ENCODE measurements around the gene ROR1.

ROR1 gene

GRCh38 chr1:64036549-64036948 is 262.7 kb downstream of the ROR1 start:
- Histone ChIP-seq H3K4me3 (ENCODE audit: low read depth, low read length) (no peak overlapping the region), H3K4me1 (ENCODE audit: control insufficient read depth, insufficient read depth, low read length) (peaks cover 27% of the 10 kb centered on the region), H3K27ac (ENCODE audit: extremely low read depth, low read depth, low read length) (no peak overlapping the region), H3K9me3 (ENCODE audit: control insufficient read depth, insufficient read depth, low read depth, low read length) (no peaks in the 10 kb centered on the region), H3K36me3 (ENCODE audit: control insufficient read depth in 2 of 2, insufficient read depth in 1 of 2, low read length in 2 of 2) (no peaks in the 10 kb centered on the region)
- ChIA-PET CTCF (no interaction called here), POLR2A (no interaction called here)
- TF ChIP-seq ZNF626 (tag by site-specific recombination; IDR thresholded peaks at IDR 0.05) (no peak), RBAK (tag by site-specific recombination; IDR thresholded peaks at IDR 0.05) (peak; percentile 93)

GRCh38 chr1:64038119-64038518 is 264.3 kb downstream of the ROR1 start:
- CTCF ChIA-PET: interaction anchor here (0.7 to 2.1 kb wide), 3 partner anchors 208 to 857 kb away, joined by 3 to 5 read pairs (median 4); no protein-coding TSS in a partner anchor

More at GRCh38 chr1:64038119-64038518, 264.3 kb downstream of the ROR1 start:
- TF ChIP-seq ZEB2 (tag by site-specific recombination; IDR thresholded peaks at IDR 0.05) (no peak), REST (tag by site-specific recombination; IDR thresholded peaks at IDR 0.05) (no peak), WT1 (tag by site-specific recombination; IDR thresholded peaks at IDR 0.05) (no peak), ZNF692 (tag by site-specific recombination; IDR thresholded peaks at IDR 0.05) (no peak), ZNF544 (tag by site-specific recombination; IDR thresholded peaks at IDR 0.05) (no peak), ZNF48 (tag by site-specific recombination; IDR thresholded peaks at IDR 0.05) (no peak), PATZ1 (tag by site-specific recombination; IDR thresholded peaks at IDR 0.05) (no peak), ZSCAN23 (tag by site-specific recombination; IDR thresholded peaks at IDR 0.05) (no peak), ZNF292 (tag by site-specific recombination; IDR thresholded peaks at IDR 0.05; ENCODE audit: borderline replicate concordance, low read depth) (no peak), ZNF747 (tag by site-specific recombination; IDR thresholded peaks at IDR 0.05) (no peak), ZNF571 (tag by site-specific recombination; IDR thresholded peaks at IDR 0.05) (no peak), ELK4 (IDR thresholded peaks at IDR 0.05; ENCODE audit: borderline replicate concordance, low read depth, low read length) (no peak)
- no peak overlapping the region for H3K4me3 ChIP-seq (ENCODE audit: low read depth, low read length)
- H3K9me3 ChIP-seq (ENCODE audit: control insufficient read depth, insufficient read depth, low read depth, low read length): no peaks in the 10 kb centered on the region
- H3K36me3 ChIP-seq (ENCODE audit: control insufficient read depth in 2 of 2, insufficient read depth in 1 of 2, low read length in 2 of 2): no peaks in the 10 kb centered on the region
- POLR2A ChIA-PET: no interaction called here
- peaks cover 42% of the 10 kb centered on the region for H3K4me1 ChIP-seq (ENCODE audit: control insufficient read depth, insufficient read depth, low read length)
- H3K27ac ChIP-seq (ENCODE audit: extremely low read depth, low read depth, low read length): no peak overlapping the region

Measured in HEK293 (cell line).